Vagina (tissue), 2 donors: ENCODE measurements around the gene MAPK8IP1. TPM values are rescaled to one million over a fixed set of nuclear protein-coding genes. Genes with fewer than 3 reads are reported as not detected.

Experiments
- DNase-seq, 2 donors: peaks; one replicate each; pipeline ENCODE4 v3.0.0-alpha.2; 2017; ENCODE audit errors: extremely low spot score in 2 of 2
- H3K27ac ChIP-seq: fragments of 200-600 bp; sonication (generic); one replicate; pipeline ENCODE4 v1.5.1; 2019
- H3K27me3 ChIP-seq: fragments of 200-600 bp; sonication (generic); one replicate; pipeline ENCODE4 v1.5.1; 2019
- H3K36me3 ChIP-seq, 2 donors: fragments of 200-600 bp; sonication (generic); one replicate each; pipeline ENCODE4 v1.5.1; 2017 to 2019
- H3K4me1 ChIP-seq: fragments of 200-600 bp; sonication (generic); one replicate; pipeline ENCODE4 v1.5.1; 2019
- H3K4me3 ChIP-seq, 2 donors: fragments of 200-600 bp; sonication (generic); 1 replicate in 1 of 2; 2 replicates in 1 of 2; pipeline ENCODE4 v1.5.1; 2016 to 2019
- H3K9me3 ChIP-seq: fragments of 200-600 bp; sonication (generic); one replicate; pipeline ENCODE4 v1.5.1; 2019
- POLR2A ChIP-seq, 2 donors: fragments of 450-650 bp; IDR thresholded peaks; one replicate each; pipeline ENCODE4 v1.6.1; 2017; ENCODE audit warnings: antibody characterized with exemption in 2 of 2, mild to moderate bottlenecking in 2 of 2, moderate library complexity in 2 of 2
- POLR2AphosphoS5 ChIP-seq, 2 donors: sonication (generic); formaldehyde crosslinking; IDR thresholded peaks; one replicate each; pipeline ENCODE4 v1.9.0; 2017; ENCODE audit warnings: antibody characterized with exemption in 2 of 2, mild to moderate bottlenecking in 2 of 2, low read depth in 1 of 2; ENCODE audit not compliant: insufficient read depth in 1 of 2
- intact Hi-C: fragments of 100-400 bp; cut with DNase I; formaldehyde crosslinking; loops from one replicate; pipeline ENCODE4 v1.15.1; 2023
- total RNA-seq: library from RNA; depleted of rRNA; stranded (reverse); fragments of >200 nt; gene quantifications from one replicate; pipeline ENCODE4 v1.2.3, GENCODE V29; 2016
- TF ChIP-seq, protein P1 (sequence below), 3 experiments: fragments of 450-650 bp in 2 of 3; fragments of 200-600 bp in 1 of 3; sonication (generic) in 1 of 3; IDR thresholded peaks; one replicate each; pipeline ENCODE4 v1.5.1; 2017 to 2019; ENCODE audit warnings: antibody characterized with exemption in 3 of 3, mild to moderate bottlenecking in 2 of 3, moderate library complexity in 2 of 3

MAPK8IP1 gene
- total RNA-seq, 1 donor from 2014 or later = 7.1 TPM

DNA sequence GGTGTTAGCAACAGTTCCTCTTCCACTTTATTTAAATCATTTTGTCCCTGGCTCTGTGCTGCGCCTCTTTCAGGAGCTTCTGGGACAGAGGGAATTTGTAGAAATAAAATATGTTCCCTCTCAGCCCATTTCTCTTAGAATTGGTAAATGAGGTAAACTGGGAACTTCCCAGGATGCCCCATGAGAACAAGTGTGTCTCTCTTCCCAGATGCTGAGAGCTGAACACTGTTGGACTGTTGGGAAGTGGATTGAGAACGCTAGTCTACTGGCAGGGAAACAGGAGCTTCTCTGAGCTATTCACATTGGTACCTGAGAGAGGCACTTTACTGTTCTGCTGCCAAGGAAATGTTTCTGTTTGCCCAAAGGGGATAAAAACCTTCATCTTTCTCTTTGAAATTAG lies 34.2 kb upstream of the MAPK8IP1 start:
- DNase-seq = no peak
- H3K36me3 ChIP-seq = peaks cover 0 to 6% of the 10 kb centered on the region in 2 donors
- peaks cover 85% of the 10 kb centered on the region for H3K4me1 ChIP-seq
- H3K27ac ChIP-seq = no peak overlapping the region
- no peaks in the 10 kb centered on the region for H3K9me3 ChIP-seq
- intact Hi-C loops = no loop called here
- no peak overlapping the region for H3K4me3 ChIP-seq
- H3K27me3 ChIP-seq = no peaks in the 10 kb centered on the region
- TF ChIP-seq POLR2A (IDR thresholded peaks at IDR 0.05) = no peak
- TF ChIP-seq, protein P1, sequence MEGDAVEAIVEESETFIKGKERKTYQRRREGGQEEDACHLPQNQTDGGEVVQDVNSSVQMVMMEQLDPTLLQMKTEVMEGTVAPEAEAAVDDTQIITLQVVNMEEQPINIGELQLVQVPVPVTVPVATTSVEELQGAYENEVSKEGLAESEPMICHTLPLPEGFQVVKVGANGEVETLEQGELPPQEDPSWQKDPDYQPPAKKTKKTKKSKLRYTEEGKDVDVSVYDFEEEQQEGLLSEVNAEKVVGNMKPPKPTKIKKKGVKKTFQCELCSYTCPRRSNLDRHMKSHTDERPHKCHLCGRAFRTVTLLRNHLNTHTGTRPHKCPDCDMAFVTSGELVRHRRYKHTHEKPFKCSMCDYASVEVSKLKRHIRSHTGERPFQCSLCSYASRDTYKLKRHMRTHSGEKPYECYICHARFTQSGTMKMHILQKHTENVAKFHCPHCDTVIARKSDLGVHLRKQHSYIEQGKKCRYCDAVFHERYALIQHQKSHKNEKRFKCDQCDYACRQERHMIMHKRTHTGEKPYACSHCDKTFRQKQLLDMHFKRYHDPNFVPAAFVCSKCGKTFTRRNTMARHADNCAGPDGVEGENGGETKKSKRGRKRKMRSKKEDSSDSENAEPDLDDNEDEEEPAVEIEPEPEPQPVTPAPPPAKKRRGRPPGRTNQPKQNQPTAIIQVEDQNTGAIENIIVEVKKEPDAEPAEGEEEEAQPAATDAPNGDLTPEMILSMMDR (IDR thresholded peaks at IDR 0.05) = no peak
- TF ChIP-seq POLR2AphosphoS5 (IDR thresholded peaks at IDR 0.05; ENCODE audit: insufficient read depth in 1 of 2, low read depth in 1 of 2) = no peak

DNA sequence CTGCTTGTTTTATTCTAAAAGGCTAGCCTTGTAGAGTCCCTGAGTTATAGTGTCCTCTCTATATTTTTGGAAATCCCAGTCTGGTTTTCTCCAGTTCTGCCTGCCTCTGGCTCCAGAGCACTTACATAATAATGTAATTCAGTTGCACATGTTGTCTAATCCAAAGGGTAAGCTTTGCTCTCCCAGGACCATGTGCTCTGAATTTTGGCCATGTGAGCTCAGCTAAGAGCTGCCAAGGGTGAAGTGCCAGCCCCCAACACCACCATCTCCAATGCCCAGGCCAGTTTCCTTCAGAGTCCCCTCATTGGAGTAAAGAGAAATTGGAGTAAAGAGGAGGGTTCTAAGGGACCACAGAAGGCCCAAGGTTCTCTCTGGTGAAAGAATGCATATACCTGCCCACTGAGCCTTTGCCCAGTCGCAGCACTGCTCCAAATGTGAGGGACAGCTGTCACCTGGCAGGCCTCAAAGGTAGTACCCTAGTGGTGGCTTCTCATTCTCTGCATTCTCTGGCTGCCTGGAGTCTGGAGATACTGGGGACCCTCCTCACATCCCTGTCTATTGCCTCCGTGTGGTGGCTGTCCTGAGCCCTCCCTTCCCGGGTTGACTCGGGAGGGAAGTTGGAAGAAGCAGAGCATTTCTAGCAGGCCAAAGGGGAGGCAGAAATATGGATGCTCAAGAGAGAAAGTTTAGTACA lies 33.3 kb upstream of the MAPK8IP1 start:
- peaks cover 87% of the 10 kb centered on the region for H3K4me1 ChIP-seq
- no peaks in the 10 kb centered on the region for H3K9me3 ChIP-seq
- no peaks in the 10 kb centered on the region for H3K27me3 ChIP-seq
- no peak for DNase-seq
- TF ChIP-seq POLR2AphosphoS5 (IDR thresholded peaks at IDR 0.05; ENCODE audit: insufficient read depth in 1 of 2, low read depth in 1 of 2) (no peak), POLR2A (IDR thresholded peaks at IDR 0.05) (no peak)
- TF ChIP-seq, protein P1 (IDR thresholded peaks at IDR 0.05) = no peak
- H3K36me3 ChIP-seq = peaks cover 0 to 15% of the 10 kb centered on the region in 2 donors
- H3K4me3 ChIP-seq = no peak overlapping the region
- intact Hi-C loops = no loop called here
- no peak overlapping the region for H3K27ac ChIP-seq

DNA sequence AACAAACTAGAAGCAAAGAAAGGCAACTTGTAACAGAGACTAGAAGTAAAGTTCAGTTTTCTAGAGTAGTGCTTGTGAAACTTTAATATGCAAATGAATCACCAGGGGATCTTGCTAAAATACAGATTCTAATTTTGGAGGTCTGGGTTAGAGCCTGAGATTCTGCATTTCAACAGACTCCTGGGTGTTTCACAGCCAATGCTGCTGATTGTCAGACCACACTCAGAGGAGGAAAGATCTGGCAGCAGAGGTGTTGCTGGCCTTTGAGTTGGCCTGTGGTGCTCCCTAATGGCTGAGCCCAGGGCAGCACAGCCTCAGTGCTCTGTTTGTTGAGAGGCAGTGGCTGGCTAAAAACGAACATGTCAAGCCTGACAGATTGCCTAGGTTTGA lies 32.7 kb upstream of the MAPK8IP1 start:
- intact Hi-C loops = no loop called here
- no peak for DNase-seq
- Histone ChIP-seq H3K4me3 (no peak overlapping the region), H3K36me3 (peaks cover 0 to 20% of the 10 kb centered on the region in 2 donors), H3K27me3 (no peaks in the 10 kb centered on the region), H3K4me1 (peaks cover 92% of the 10 kb centered on the region), H3K27ac (no peak overlapping the region), H3K9me3 (no peaks in the 10 kb centered on the region)
- TF ChIP-seq POLR2A (IDR thresholded peaks at IDR 0.05) (no peak), POLR2AphosphoS5 (IDR thresholded peaks at IDR 0.05; ENCODE audit: insufficient read depth in 1 of 2, low read depth in 1 of 2) (no peak)
- TF ChIP-seq, protein P1 (IDR thresholded peaks at IDR 0.05) = no peak

DNA sequence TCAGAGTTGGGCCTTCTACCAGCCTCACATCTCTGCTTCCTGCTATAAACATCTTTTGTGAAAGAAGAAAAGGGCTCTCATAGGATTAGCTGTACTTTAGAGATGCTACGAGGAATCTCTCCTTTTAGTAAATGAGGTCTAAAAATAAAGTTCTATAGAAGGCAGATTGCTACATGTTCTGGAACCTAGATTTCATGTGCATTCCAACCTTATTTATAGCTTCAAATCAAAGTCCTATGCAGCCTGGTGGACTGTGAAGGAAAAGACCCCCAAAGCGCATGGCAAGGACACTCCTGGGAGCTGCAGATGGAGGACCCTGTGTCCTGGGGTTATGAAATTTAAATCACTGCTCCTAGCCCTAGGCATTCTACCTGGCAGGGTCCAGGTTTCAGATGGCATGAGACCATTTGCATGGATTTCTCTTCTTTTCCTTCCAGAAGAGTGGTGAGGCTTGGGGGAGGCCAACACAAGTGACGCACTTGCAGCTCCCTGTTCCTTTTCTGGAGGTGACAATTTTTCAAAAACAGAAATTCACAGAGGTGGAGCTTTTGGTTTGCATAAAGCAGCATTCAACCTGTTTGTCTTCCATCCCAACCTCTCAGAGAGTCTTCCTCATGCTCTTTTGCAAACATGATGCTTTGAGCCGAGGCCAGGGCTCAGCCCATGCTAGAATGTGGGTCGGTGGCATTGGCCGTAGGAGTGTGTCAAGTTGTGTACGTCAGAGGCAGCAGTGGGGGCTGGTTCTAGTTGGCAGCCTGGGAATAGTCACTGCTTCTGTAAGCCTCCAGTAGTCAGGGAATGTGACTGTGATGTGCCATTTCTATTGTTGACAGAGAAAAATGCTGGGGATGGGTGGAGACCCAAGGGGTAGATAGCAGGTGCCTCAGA lies 31.9 kb upstream of the MAPK8IP1 start:
- Histone ChIP-seq H3K4me3 (no peak overlapping the region), H3K4me1 (peaks cover 93% of the 10 kb centered on the region), H3K27me3 (no peaks in the 10 kb centered on the region), H3K27ac (no peak overlapping the region), H3K36me3 (peaks cover 0 to 20% of the 10 kb centered on the region in 2 donors), H3K9me3 (no peaks in the 10 kb centered on the region)
- TF ChIP-seq POLR2A (IDR thresholded peaks at IDR 0.05) (no peak), POLR2AphosphoS5 (IDR thresholded peaks at IDR 0.05; ENCODE audit: insufficient read depth in 1 of 2, low read depth in 1 of 2) (no peak)
- TF ChIP-seq, protein P1 (IDR thresholded peaks at IDR 0.05) = no peak
- intact Hi-C loops = no loop called here
- no peak for DNase-seq
